NCI-H2227 treated with DMSO at 0.1 percent for 48 hours (cell line): ENCODE data around the gene SCUBE2.
A peak's percentile ranks its signal among the peaks of the same experiment; 100 is the strongest.

Experiments
- DNase-seq: peaks from one replicate; lab custom pipeline; 2025; lab: John Stamatoyannopoulos, UW

Gene SCUBE2

DNA sequence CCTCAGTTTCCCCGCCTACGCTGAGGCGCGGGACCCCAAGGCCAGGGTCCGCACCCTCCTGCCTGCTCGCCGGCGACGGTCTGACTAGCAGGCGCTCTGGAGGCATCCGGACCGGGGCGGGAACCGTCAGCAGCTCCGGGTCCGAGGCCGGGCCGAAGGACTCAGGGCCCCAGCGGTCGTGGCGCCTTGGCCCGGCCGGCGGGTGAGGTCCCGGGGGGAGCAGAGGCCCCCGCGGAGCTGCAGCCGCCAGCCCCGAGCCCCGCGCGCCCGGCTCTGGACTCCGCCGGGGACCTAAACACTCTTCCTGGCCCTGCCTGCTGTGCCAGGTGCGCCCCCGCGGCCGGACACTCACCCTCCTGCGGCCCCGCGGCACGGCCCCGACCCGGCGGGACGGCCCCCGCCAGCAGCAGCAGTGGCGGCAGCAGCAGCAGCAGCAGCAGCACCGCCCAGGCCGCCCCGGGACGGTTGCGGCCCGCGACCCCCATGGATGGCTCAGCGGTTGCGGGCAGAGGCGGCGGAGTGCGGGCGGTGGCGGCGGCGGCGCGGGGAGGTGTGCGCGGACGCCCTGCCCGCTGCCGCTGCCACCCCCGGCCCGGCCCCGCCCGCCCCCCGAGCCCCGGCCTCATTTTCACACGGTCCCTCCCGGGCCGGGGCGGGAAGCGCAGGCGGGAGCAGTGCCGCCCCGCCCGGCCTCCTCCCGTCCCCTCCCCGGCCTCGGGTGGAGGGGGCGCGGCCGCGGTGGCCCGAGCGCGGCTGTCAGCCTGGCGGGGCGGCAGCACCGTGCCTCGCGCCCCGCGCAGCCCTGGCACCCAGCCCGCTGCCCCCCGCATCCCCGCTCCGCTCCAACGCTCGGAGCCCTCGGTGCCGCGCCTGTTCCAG, at the start of gene SCUBE2:
Gene SCUBE2 (minus strand): TSS at position 556 of the 879 bp plus-strand sequence. CDS start 71 bp downstream, at position 485.
- DNase-seq, result no peak

GRCh38 chr11:9141186-9141585, 49.8 kb upstream of the SCUBE2 start:
- DNase-seq, result no peak

GRCh38 chr11:9139628-9140357, 48.4 kb upstream of the SCUBE2 start:
- no peak for DNase-seq

GRCh38 chr11:9138612-9139579, 47.5 kb upstream of the SCUBE2 start:
- no peak for DNase-seq

- no peak for DNase-seq
Observed at GRCh38 chr11:9138133-9138453, 46.7 kb upstream of the SCUBE2 start.

GRCh38 chr11:9137293-9138132, 46.1 kb upstream of the SCUBE2 start:
- DNase-seq, result peak; percentile 73

DNA sequence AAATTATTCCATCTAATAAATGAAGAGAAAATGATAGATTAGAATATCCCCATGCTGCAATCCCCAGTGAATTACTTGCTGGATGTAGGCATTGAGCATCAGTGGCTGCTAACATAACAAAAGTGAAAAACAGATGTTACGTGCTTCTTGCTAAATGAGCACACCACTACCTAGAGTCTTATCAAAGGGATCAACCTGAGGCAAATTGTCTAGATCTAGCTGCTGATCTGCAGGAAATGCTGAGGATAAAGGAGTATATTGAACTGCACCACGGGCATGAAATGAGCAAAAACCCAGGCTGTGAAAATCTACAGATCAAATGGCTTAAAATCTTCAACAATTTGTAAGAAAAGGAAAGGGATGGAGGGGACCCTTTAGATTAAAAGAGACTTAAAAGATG, 45.3 kb upstream of the SCUBE2 start:
- no peak for DNase-seq

DNA sequence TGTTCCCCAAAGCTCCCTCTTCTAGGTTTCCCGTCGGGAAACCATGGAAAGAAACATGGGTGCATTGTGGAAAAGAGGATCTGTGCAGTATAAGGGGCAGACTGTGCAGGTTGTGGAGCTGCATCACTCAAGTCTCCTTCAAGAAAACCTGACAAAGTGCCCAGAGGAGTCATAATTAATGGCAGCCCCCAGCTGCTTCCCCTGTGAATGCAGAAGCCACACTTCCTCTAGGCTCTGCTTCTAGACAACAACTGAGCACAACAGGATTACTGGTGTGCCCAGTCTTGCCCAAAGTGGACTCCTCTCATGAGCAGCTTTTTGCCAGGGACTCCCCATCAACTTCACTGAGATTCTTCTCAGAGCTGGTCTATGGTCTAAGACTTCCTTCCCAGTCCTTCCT, 42.6 kb upstream of the SCUBE2 start:
- DNase-seq, result no peak

GRCh38 chr11:9132203-9132878, 40.9 kb upstream of the SCUBE2 start:
- no peak for DNase-seq

DNA sequence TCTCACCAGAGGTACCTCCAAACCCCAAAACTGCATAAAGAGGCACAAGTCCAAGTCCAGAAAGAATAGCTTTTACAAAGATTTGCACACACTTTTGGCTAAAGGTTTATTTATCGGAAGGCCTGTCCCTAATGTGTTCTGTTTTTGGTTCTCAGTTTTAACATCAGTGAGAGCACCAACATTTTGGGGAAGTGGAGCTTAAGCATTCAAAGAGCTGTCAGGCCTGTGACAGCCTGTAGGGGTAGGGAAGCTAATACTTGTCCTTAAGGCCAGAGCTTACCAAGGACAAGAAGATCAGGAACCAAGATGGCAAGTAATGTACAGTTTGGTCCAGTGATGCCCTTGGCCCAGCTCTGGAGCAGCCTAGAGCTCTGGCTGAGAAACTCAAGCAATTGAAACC, 38.9 kb upstream of the SCUBE2 start:
- no peak for DNase-seq

DNA sequence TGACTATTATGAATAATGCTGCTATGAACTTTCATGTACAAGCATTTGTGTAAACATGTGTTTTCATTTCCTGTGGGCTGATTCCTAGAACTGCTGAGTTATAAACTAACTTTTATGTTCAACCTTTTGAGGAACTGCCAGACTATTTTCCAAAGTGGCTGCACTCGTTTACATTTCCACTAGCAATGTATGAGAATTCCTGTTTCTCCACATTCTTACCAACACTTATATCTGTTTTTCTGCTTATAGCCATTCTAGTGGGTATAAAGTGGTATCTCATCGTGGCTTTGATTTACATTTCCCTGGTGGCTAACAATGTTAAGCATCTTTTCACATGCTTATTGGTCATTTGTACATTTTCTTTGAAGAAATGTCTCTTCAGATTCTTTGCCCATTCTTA, 35.2 kb upstream of the SCUBE2 start:
- no peak for DNase-seq

DNA sequence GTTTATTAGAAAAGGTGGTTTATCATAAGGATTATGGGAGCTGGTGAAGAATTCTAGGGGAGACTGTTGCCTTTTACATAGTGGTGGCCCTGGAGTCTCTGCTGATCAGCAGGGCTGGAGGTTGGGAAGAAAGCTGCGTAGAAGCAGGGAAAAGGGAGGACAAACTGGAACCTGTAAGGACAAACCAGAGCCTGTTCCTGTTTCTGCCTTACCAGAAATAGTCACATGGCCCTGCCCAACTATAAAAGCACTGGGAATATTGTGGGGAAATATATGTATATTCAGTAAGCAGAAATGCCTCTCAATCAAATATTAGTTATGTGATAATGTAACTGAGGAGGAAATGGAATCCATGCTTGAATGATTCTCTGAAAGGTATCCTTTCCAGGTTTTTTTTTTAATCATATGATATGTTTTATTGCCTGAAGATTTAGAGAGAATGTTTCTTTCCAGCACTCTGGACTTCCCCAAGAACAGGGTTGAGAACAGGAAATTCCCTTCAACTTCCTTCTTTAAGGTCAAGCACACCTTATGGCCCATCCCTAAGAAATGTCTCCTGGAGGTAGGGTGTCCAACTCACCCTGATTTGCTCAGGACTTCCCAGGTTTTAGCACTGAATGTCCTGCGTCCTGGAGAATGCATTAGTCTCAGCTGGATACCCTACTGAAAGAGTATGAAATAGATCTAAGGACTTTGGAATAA, 33.9 kb upstream of the SCUBE2 start:
- DNase-seq, result no peak

GRCh38 chr11:9123595-9124304, 32.4 kb upstream of the SCUBE2 start:
- DNase-seq, result no peak

DNA sequence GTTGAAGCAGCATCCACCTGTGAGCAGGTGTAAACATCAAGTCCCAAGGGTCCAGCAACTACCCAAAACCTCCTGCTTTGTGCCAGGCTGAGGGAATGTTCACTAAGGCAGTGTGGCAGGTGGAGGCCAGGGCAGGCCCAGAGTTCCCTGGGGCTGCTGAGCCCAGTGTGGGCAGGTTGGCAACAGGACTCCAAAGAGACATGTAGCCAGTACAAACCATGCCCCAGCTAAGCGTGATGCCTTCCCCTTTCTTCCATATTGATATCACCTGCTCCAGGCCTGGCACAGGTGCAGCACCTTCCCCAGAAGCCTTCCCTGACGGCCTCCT, 30.0 kb upstream of the SCUBE2 start:
- DNase-seq, result no peak

DNA sequence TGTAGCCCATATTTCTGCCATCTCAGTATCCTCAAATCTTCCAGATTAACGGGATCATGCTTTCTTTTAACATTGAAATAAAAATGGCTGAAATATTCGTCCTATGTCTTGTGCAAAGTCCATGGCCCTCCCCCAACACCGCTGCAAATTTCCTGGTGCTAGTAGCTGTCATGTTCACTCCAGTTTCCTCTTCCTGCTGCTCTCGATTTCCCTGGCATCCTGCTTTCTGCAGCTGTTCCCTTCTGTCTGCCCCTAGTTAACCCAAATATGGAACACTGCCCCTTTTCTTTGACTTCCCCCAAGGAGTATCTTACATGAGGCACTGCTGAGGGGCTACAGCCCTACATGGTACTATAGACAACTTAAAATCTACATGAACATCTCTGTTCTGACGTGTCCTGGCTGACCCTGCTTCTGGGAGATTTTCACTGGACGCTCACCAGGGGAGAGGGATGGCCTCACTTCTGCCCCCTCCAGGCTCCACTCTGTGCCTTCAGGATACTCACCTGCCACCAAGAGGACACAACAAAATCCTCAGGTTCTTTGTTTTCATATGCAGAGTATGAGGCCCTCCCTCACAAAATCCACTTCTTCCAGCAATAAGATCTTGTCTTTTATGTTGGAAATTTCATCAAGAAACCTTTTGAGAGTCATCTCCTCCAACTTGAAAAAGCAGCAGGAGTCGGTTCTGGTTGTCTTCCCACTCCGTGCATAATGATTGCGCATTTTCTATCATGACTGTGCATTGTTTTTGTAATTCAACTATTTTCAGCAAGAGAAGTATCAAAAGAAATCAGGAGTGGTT, 29.5 kb upstream of the SCUBE2 start:
- peak; percentile 3 for DNase-seq

DNA sequence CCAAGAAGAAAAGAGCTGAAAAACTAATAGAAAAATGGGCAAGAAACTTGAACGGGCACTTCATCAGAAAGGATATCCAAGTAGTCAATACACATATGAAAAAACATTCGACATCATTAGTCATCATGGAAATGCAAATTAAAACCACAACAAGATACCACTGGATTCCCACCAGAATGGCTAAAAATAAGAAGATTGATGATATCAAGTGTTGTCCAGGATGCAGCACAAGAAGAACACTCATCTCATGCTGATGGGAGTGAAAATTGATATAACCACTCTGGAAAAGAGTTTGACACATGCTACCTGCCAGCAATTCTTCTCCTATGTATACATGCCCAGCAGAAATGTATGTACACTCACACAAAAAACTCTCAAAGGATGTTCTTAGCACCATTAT, 26.9 kb upstream of the SCUBE2 start:
- no peak for DNase-seq

DNA sequence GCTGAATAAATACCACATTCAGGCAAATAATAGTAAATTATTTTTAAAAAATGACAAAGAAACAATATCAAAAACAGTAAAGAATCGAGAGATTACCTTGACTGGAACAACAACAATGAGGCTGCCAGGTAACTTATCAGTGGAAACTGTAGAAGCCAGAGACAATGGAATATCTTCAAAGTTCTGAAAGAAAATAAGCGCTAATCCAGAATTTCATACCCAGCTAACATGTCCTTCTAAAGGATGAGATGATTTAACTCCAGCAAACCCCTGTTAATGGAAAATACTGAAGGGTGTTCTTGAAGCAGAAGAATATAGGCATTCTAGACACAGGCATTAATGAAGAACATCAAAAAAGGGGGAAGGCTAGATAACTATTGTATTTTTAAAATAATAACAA, 20.7 kb upstream of the SCUBE2 start:
- DNase-seq, result no peak

- no peak for DNase-seq
Observed at GRCh38 chr11:9109858-9110731, 18.7 kb upstream of the SCUBE2 start.
